SK-N-SH (cell line): ENCODE results near the gene ZNF280D. TPM values are rescaled to one million over a fixed set of nuclear protein-coding genes. Genes with fewer than 3 reads are reported as not detected.

Source experiments
- CTCF ChIA-PET: fragments of 300-600, 350-600 bp; formaldehyde crosslinking; extraction: SDS; loops from one replicate; lab custom pipeline; 2021; lab: Yijun Ruan, JAX
- POLR2A ChIA-PET: fragments of 350-600 bp; sonication (Branson Sonifier 250); formaldehyde crosslinking; extraction: SDS; loops from one replicate; lab custom pipeline; 2020; ENCODE audit warnings: antibody characterized with exemption, inconsistent platforms; lab: Yijun Ruan, JAX
- DNase-seq: peaks from one replicate; pipeline ENCODE4 v3.0.0; 2012
- H2AFZ ChIP-seq: fragments of 200-600 bp; sonication (generic); 2 replicates; pipeline ENCODE4 v1.8.1; 2016; ENCODE audit warnings: antibody characterized with exemption, mild to moderate bottlenecking, low read depth
- H3F3A ChIP-seq: fragments of 200-600 bp; sonication (generic); replicated peaks from 2 replicates; pipeline ENCODE3; 2016; ENCODE audit warnings: antibody characterized with exemption, mild to moderate bottlenecking; ENCODE audit not compliant: insufficient read depth
- H3K27ac ChIP-seq, 2 experiments: fragments of 200-500 bp in 1 of 2; fragments of 200-600 bp in 1 of 2; sonication (Bioruptor generic) in 1 of 2; sonication (generic), shearing (Covaris generic) in 1 of 2; 2 replicates each; pipeline versions ENCODE4 v1.5.1 to v1.6.1; 2014 to 2016; ENCODE audit warnings: low read depth in 2 of 2, inconsistent platforms in 1 of 2, low read length in 1 of 2, mild to moderate bottlenecking in 1 of 2, mixed read lengths in 1 of 2
- H3K27me3 ChIP-seq: fragments of 200-600 bp; sonication (generic), shearing (Covaris generic); 2 replicates; pipeline ENCODE4 v1.6.1; 2016; ENCODE audit warnings: mixed run types; ENCODE audit not compliant: insufficient read depth
- H3K36me3 ChIP-seq, 2 experiments: fragments of 200-500 bp in 1 of 2; fragments of 200-600 bp in 1 of 2; sonication (Bioruptor generic) in 1 of 2; sonication (generic) in 1 of 2; replicated peaks in 1 of 2; 2 replicates each; pipeline versions ENCODE3 to v1.5.1; 2014 to 2016; ENCODE audit warnings: low read length in 1 of 2, mild to moderate bottlenecking in 1 of 2; ENCODE audit not compliant: insufficient read depth in 2 of 2, control insufficient read depth in 1 of 2
- H3K4me1 ChIP-seq, 2 experiments: fragments of 200-500 bp in 1 of 2; fragments of 200-600 bp in 1 of 2; sonication (Bioruptor generic) in 1 of 2; sonication (generic), shearing (Covaris generic) in 1 of 2; 2 replicates each; pipeline versions ENCODE4 v1.5.1 to v1.6.1; 2014 to 2016; ENCODE audit warnings: low read depth in 1 of 2, low read length in 1 of 2, mixed run types in 1 of 2; ENCODE audit not compliant: insufficient read depth in 2 of 2, control insufficient read depth in 1 of 2
- H3K4me2 ChIP-seq: fragments of 200-600 bp; sonication (generic), shearing (Covaris generic); 2 replicates; pipeline ENCODE4 v1.6.1; 2017; ENCODE audit warnings: mixed run types
- H3K4me3 ChIP-seq, 2 experiments: fragments of 200-500 bp in 1 of 2; fragments of 200-600 bp in 1 of 2; sonication (Bioruptor generic) in 1 of 2; sonication (generic), shearing (Covaris generic) in 1 of 2; 2 replicates each; pipeline versions ENCODE4 v1.5.1 to v1.8.1; 2014 to 2016; ENCODE audit warnings: low read depth in 2 of 2, inconsistent platforms in 1 of 2, low read length in 1 of 2, mild to moderate bottlenecking in 1 of 2, mixed read lengths in 1 of 2, moderate library complexity in 1 of 2
- H3K79me2 ChIP-seq: fragments of 200-600 bp; sonication (generic); 2 replicates; pipeline ENCODE4 v1.8.1; 2017; ENCODE audit warnings: mild to moderate bottlenecking; ENCODE audit not compliant: insufficient read depth
- H3K9ac ChIP-seq: fragments of 200-600 bp; sonication (generic); 2 replicates; pipeline ENCODE4 v1.6.1; 2017; ENCODE audit warnings: mixed run types
- H3K9me2 ChIP-seq: fragments of 200-600 bp; sonication (generic); 2 replicates; pipeline ENCODE4 v1.6.1; 2017; ENCODE audit warnings: mixed run types
- H3K9me3 ChIP-seq: fragments of 200-600 bp; sonication (generic); 2 replicates; pipeline ENCODE4 v1.6.1; 2017; ENCODE audit warnings: mixed run types, mild to moderate bottlenecking, moderate library complexity
- H4K20me1 ChIP-seq: fragments of 200-600 bp; sonication (generic); 2 replicates; pipeline ENCODE4 v1.6.1; 2017; ENCODE audit warnings: mild to moderate bottlenecking, mixed run types; ENCODE audit not compliant: insufficient read depth
- CHD2 ChIP-seq: fragments of 150-350 bp; IDR thresholded peaks from 2 replicates; pipeline ENCODE4 v1.6.1; 2018; ENCODE audit warnings: low read length; ENCODE audit not compliant: partially characterized antibody
- CTCF ChIP-seq: fragments of 200-600 bp; sonication (generic); IDR thresholded peaks from 2 replicates; pipeline ENCODE4 v1.6.1; 2017; ENCODE audit warnings: antibody characterized with exemption, mild to moderate bottlenecking, moderate library complexity
- EZH2phosphoT487 ChIP-seq: fragments of 200-600 bp; sonication (generic); IDR thresholded peaks from 2 replicates; pipeline ENCODE4 v1.6.1; 2017; ENCODE audit warnings: low read depth, mixed run types, mild to moderate bottlenecking, antibody characterized with exemption, moderate library complexity, borderline replicate concordance
- FOSL2 ChIP-seq: IDR thresholded peaks from 2 replicates; pipeline ENCODE4 v1.4.0; 2012; ENCODE audit warnings: low read depth, mild to moderate bottlenecking, moderate library complexity, borderline replicate concordance
- MEF2A ChIP-seq: IDR thresholded peaks from 2 replicates; pipeline ENCODE4 v1.4.0; 2012; ENCODE audit warnings: low read depth, borderline replicate concordance
- NRF1 ChIP-seq: IDR thresholded peaks from 2 replicates; pipeline ENCODE4 v1.6.1; 2012; ENCODE audit warnings: low read depth, mild to moderate bottlenecking, low read length
- PBX3 ChIP-seq: IDR thresholded peaks from 2 replicates; pipeline ENCODE4; 2012
- RAD21 ChIP-seq: IDR thresholded peaks from 2 replicates; pipeline ENCODE4 v1.6.1; 2012; ENCODE audit warnings: mild to moderate bottlenecking, low read length
- TCF12 ChIP-seq: IDR thresholded peaks from 2 replicates; pipeline ENCODE4 v1.4.0; 2012
- USF2 ChIP-seq: fragments of 150-350 bp; IDR thresholded peaks from 2 replicates; pipeline ENCODE4 v1.6.1; 2017; ENCODE audit warnings: antibody characterized with exemption, low read length, low read depth, borderline replicate concordance
- ZBTB33 ChIP-seq: IDR thresholded peaks from 2 replicates; pipeline ENCODE4 v1.4.0; 2012; ENCODE audit warnings: low read depth, borderline replicate concordance
- WGBS: methylation state at CpG from one replicate; pipeline ENCODE4 v1.1.6; 2017; ENCODE audit warnings: low lambda C conversion rate; 5-methylcytosine and 5-hydroxymethylcytosine counted together
- polyA plus RNA-seq, 3 experiments: library from polyadenylated mRNA; depleted of rRNA; stranded (reverse); fragments of >200 nt; gene quantifications; 2 replicates each; pipeline ENCODE4 v1.2.3, GENCODE V29; 2012

The ZNF280D gene
- polyA plus RNA-seq, 1 of the 3 experiments (the other 2 are of a cell fraction): 5.4 TPM

GRCh38 chr15:56675930-56676329 lies 57.4 kb downstream of the ZNF280D start:
- CTCF ChIA-PET: interaction anchor here (1.3 kb wide), 1 partner anchor 16 kb away, joined by 3 read pairs; no protein-coding TSS in a partner anchor
- POLR2A ChIA-PET: no interaction called here
- no peaks in the 10 kb centered on the region for H3F3A ChIP-seq

GRCh38 chr15:56674857-56675256 lies 58.5 kb downstream of the ZNF280D start:
- ChIA-PET CTCF (no interaction called here), POLR2A (no interaction called here)
- H3K9ac ChIP-seq: no peak overlapping the region
- H2AFZ ChIP-seq: no peak overlapping the region
- H3K36me3 ChIP-seq: peaks cover 41 to 43% of the 10 kb centered on the region in 2 experiments
- H3K4me2 ChIP-seq: no peak overlapping the region
- no peak overlapping the region for H3K4me3 ChIP-seq
- H3F3A ChIP-seq: no peaks in the 10 kb centered on the region
- no peaks in the 10 kb centered on the region for H3K9me3 ChIP-seq
- H4K20me1 ChIP-seq: no peaks in the 10 kb centered on the region
- no peak for DNase-seq
- H3K27ac ChIP-seq: no peak overlapping the region
- no peaks in the 10 kb centered on the region for H3K4me1 ChIP-seq
- no peak for TF ChIP-seq CTCF
- TF ChIP-seq MEF2A: no peak
- no peak for TF ChIP-seq RAD21
- no peak for TF ChIP-seq FOSL2
- TF ChIP-seq NRF1: no peak
- no peak for TF ChIP-seq PBX3
- TF ChIP-seq, all 33 proteins: peak for 0
- no peaks in the 10 kb centered on the region for H3K9me2 ChIP-seq
- H3K79me2 ChIP-seq: no peaks in the 10 kb centered on the region
- H3K27me3 ChIP-seq: no peaks in the 10 kb centered on the region

More at GRCh38 chr15:56675930-56676329, 57.4 kb downstream of the ZNF280D start:
- Histone ChIP-seq H3K4me3 (no peak overlapping the region), H3K27ac (no peak overlapping the region), H4K20me1 (no peaks in the 10 kb centered on the region), H2AFZ (no peak overlapping the region), H3K36me3 (peaks cover 41 to 47% of the 10 kb centered on the region in 2 experiments), H3K27me3 (no peaks in the 10 kb centered on the region), H3K79me2 (no peaks in the 10 kb centered on the region), H3K4me2 (no peak overlapping the region), H3K9me2 (no peaks in the 10 kb centered on the region), H3K9ac (no peak overlapping the region), H3K4me1 (no peaks in the 10 kb centered on the region), H3K9me3 (no peaks in the 10 kb centered on the region)
- 83% methylated on average over 1 of the region's 1 CpG for WGBS
- no peak for TF ChIP-seq RAD21
- TF ChIP-seq EZH2phosphoT487: no peak
- TF ChIP-seq FOSL2: no peak
- no peak for TF ChIP-seq USF2
- no peak for TF ChIP-seq CHD2
- no peak for TF ChIP-seq TCF12
- no peak for TF ChIP-seq ZBTB33
- DNase-seq: no peak
